ENCODE data around the gene BARHL1. TPM values are rescaled to one million over a fixed set of nuclear protein-coding genes. Genes with fewer than 3 reads are reported as not detected.
A peak's percentile ranks its signal among the peaks of the same experiment; 100 is the strongest.

Gene BARHL1
- total and polyA plus RNA-seq, 7 donors: not detected

- H3K27ac ChIP-seq: no peak overlapping the region
- intact Hi-C loops (cut with DNase I): no loop called here
- no peaks in the 10 kb centered on the region for H3K36me3 ChIP-seq
- H3K9me3 ChIP-seq: no peaks in the 10 kb centered on the region
- DNase-seq: no peak
- WGBS, 2 donors: 65 to 87% methylated on average over 21 of the region's 21 CpGs
- peaks cover 0 to 31% (median 0%) of the 10 kb centered on the region in 3 donors for H3K27me3 ChIP-seq
- H3K4me3 ChIP-seq: no peak overlapping the region
- TF ChIP-seq CTCF (IDR thresholded peaks at IDR 0.05) (no peak), POLR2A (IDR thresholded peaks at IDR 0.05) (no peak), EP300 (IDR thresholded peaks at IDR 0.05) (no peak), POLR2AphosphoS5 (IDR thresholded peaks at IDR 0.05) (no peak)
- H3K4me1 ChIP-seq: peaks cover 0 to 29% (median 22%) of the 10 kb centered on the region in 4 donors
Observed at GRCh38 chr9:132543960-132544359, 38.4 kb upstream of the BARHL1 start.

GRCh38 chr9:132545578-132545977 is 36.8 kb upstream of the BARHL1 start:
- intact Hi-C loops (cut with DNase I): no loop called here
- no peak for DNase-seq
- no peak overlapping the region for H3K27ac ChIP-seq
- peaks cover 0 to 31% (median 0%) of the 10 kb centered on the region in 3 donors for H3K27me3 ChIP-seq
- H3K9me3 ChIP-seq: no peaks in the 10 kb centered on the region
- no peaks in the 10 kb centered on the region for H3K36me3 ChIP-seq
- 74 to 83% methylated on average over 9 of the region's 9 CpGs for WGBS, 2 donors
- H3K4me1 ChIP-seq: peaks cover 0 to 15% (median 12%) of the 10 kb centered on the region in 4 donors
- TF ChIP-seq EP300 (IDR thresholded peaks at IDR 0.05) (no peak), POLR2AphosphoS5 (IDR thresholded peaks at IDR 0.05) (no peak), CTCF (IDR thresholded peaks at IDR 0.05) (no peak), POLR2A (IDR thresholded peaks at IDR 0.05) (no peak)
- no peak overlapping the region for H3K4me3 ChIP-seq

- DNase-seq: peak; percentile 74
- peaks cover 0 to 31% (median 0%) of the 10 kb centered on the region in 3 donors for H3K27me3 ChIP-seq
- intact Hi-C loops (cut with DNase I): no loop called here
- H3K9me3 ChIP-seq: no peaks in the 10 kb centered on the region
- TF ChIP-seq POLR2AphosphoS5 (IDR thresholded peaks at IDR 0.05): no peak
- peak in 2 of 4 experiments; percentile 25 to 30 for TF ChIP-seq CTCF (IDR thresholded peaks at IDR 0.05)
- peaks cover 0 to 15% (median 12%) of the 10 kb centered on the region in 4 donors for H3K4me1 ChIP-seq
- H3K4me3 ChIP-seq: peak overlapping the region in 2 of 4 donors; percentile 26 to 31
- H3K27ac ChIP-seq: no peak overlapping the region
- H3K36me3 ChIP-seq: no peaks in the 10 kb centered on the region
- 4% methylated on average over 27 of the region's 27 CpGs for WGBS, 2 donors
Observed at GRCh38 chr9:132546148-132547051, 36.0 kb upstream of the BARHL1 start.

- Histone ChIP-seq H3K9me3 (no peaks in the 10 kb centered on the region), H3K4me3 (no peak overlapping the region), H3K27me3 (peaks cover 0 to 31% (median 0%) of the 10 kb centered on the region in 3 donors), H3K27ac (no peak overlapping the region), H3K4me1 (peaks cover 0 to 15% (median 12%) of the 10 kb centered on the region in 4 donors), H3K36me3 (no peaks in the 10 kb centered on the region)
- no peak for TF ChIP-seq POLR2A (IDR thresholded peaks at IDR 0.05)
- TF ChIP-seq POLR2AphosphoS5 (IDR thresholded peaks at IDR 0.05): no peak
- no peak for TF ChIP-seq EP300 (IDR thresholded peaks at IDR 0.05)
- intact Hi-C loops (cut with DNase I): no loop called here
- DNase-seq: no peak
- 43 to 71% methylated on average over 7 of the region's 7 CpGs for WGBS, 2 donors
Observed at GRCh38 chr9:132547052-132547431, 35.4 kb upstream of the BARHL1 start.

- WGBS, 2 donors: 81 to 90% methylated on average over 13 of the region's 13 CpGs
- H3K9me3 ChIP-seq: no peaks in the 10 kb centered on the region
- no peak for DNase-seq
- H3K27ac ChIP-seq: no peak overlapping the region
- peaks cover 0 to 15% (median 12%) of the 10 kb centered on the region in 4 donors for H3K4me1 ChIP-seq
- intact Hi-C loops (cut with DNase I): no loop called here
- H3K36me3 ChIP-seq: no peaks in the 10 kb centered on the region
- no peak for TF ChIP-seq EP300 (IDR thresholded peaks at IDR 0.05)
- no peak for TF ChIP-seq CTCF (IDR thresholded peaks at IDR 0.05)
- no peak for TF ChIP-seq POLR2AphosphoS5 (IDR thresholded peaks at IDR 0.05)
- no peak for TF ChIP-seq POLR2A (IDR thresholded peaks at IDR 0.05)
- no peak overlapping the region for H3K4me3 ChIP-seq
- H3K27me3 ChIP-seq: peaks cover 0 to 31% (median 0%) of the 10 kb centered on the region in 3 donors
Observed at GRCh38 chr9:132547436-132547835, 35.0 kb upstream of the BARHL1 start.
